ENCODE measurements around the gene SOST. TPM values are rescaled to one million over a fixed set of nuclear protein-coding genes. Genes with fewer than 3 reads are reported as not detected.

Gene SOST
- total RNA-seq, 3 donors from 2014 or later (not counting 1 experiment from before 2014, with no cell fraction given), result not detected

DNA sequence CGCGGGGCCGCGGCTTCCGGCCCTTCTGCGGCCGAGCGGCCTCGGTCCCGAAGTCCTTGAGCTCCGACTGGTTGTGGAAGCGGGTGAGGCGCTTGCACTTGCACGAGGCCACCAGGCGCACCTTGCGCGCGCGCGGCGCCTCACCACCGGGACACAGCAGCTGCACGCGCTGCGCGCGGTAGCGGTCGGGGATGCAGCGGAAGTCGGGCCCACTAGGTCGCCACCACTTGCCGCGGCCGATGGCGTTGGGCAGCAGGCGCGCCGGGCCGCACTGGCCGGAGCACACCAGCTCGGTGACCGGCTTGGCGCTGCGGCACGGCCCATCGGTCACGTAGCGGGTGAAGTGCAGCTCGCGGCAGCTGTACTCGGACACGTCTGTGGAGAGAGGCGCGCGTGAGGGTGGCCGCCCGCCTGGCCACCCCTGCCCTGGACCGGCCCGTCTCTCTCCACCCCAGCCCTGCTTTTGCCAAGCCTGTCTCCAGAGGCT, 3.2 kb downstream of the SOST start:
- H3K27me3 Mint-ChIP-seq (ENCODE audit: low read depth in 2 of 2), result peaks cover 42 to 53% of the 10 kb centered on the region in 2 donors
- H3K27ac Mint-ChIP-seq, result peak overlapping the region in 1 of 2 donors; percentile 9
- no peaks in the 10 kb centered on the region for H3K36me3 Mint-ChIP-seq
- Histone ChIP-seq H3K27me3 (ENCODE audit: control insufficient read depth, insufficient read depth, low read length) (peaks cover 39% of the 10 kb centered on the region), H3K4me1 (ENCODE audit: control insufficient read depth, insufficient read depth, low read length) (peaks cover 62% of the 10 kb centered on the region), H3K36me3 (ENCODE audit: control insufficient read depth, insufficient read depth, low read length) (no peaks in the 10 kb centered on the region), H3K4me3 (ENCODE audit: low read length) (no peak overlapping the region), H3K9me3 (ENCODE audit: control insufficient read depth, insufficient read depth, low read length) (no peaks in the 10 kb centered on the region), H3K27ac (ENCODE audit: low read length) (no peak overlapping the region)
- ATAC-seq, result peak in 2 of 3 donors; percentile 30 to 51
- intact Hi-C loops (cut with micrococcal nuclease), result no loop called here
- no peaks in the 10 kb centered on the region for H3K9me3 Mint-ChIP-seq
- peak in 1 of 2 donors; percentile 38 for DNase-seq
- no peak for TF ChIP-seq CTCF (IDR thresholded peaks at IDR 0.05)
- H3K4me3 Mint-ChIP-seq, result peak overlapping the region; percentile 62
- peaks cover 30 to 45% of the 10 kb centered on the region in 2 donors for H3K4me1 Mint-ChIP-seq
- WGBS (ENCODE audit: insufficient coverage), result 6% methylated on average over 60 of the region's 60 CpGs

DNA sequence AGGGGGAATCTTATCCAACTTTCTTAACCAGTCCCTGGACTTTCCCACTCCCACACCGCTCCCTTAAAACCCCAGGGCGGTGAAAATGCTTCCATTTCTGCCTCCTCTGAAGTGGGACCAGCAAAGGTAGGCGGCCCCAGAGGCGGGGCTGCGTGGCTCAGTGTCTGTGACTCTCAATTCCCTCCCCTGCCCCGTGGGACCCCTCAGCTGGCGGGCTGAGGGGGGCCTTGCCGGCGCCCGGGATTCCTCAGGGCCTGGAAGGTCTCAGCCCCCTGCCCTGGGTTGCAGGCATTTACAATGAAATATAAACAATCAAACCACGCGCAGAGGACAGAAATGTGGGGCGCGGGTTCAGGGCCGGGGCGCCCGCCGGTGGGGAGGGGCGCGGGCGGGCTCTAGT, 3.6 kb downstream of the SOST start:
- Histone ChIP-seq H3K27me3 (ENCODE audit: control insufficient read depth, insufficient read depth, low read length) (peaks cover 39% of the 10 kb centered on the region), H3K27ac (ENCODE audit: low read length) (no peak overlapping the region), H3K4me1 (ENCODE audit: control insufficient read depth, insufficient read depth, low read length) (peaks cover 57% of the 10 kb centered on the region), H3K36me3 (ENCODE audit: control insufficient read depth, insufficient read depth, low read length) (no peaks in the 10 kb centered on the region), H3K4me3 (ENCODE audit: low read length) (no peak overlapping the region), H3K9me3 (ENCODE audit: control insufficient read depth, insufficient read depth, low read length) (no peaks in the 10 kb centered on the region)
- DNase-seq (no peak), ATAC-seq (no peak)
- WGBS (ENCODE audit: insufficient coverage), result 30% methylated on average over 21 of the region's 21 CpGs
- Mint-ChIP-seq H3K36me3 (no peaks in the 10 kb centered on the region), H3K27me3 (ENCODE audit: low read depth in 2 of 2) (peaks cover 38 to 58% of the 10 kb centered on the region in 2 donors), H3K27ac (no peak overlapping the region), H3K4me3 (peak overlapping the region; percentile 17), H3K4me1 (peaks cover 30 to 41% of the 10 kb centered on the region in 2 donors), H3K9me3 (no peaks in the 10 kb centered on the region)
- no peak for TF ChIP-seq CTCF (IDR thresholded peaks at IDR 0.05)
- intact Hi-C loops (cut with micrococcal nuclease), result no loop called here

DNA sequence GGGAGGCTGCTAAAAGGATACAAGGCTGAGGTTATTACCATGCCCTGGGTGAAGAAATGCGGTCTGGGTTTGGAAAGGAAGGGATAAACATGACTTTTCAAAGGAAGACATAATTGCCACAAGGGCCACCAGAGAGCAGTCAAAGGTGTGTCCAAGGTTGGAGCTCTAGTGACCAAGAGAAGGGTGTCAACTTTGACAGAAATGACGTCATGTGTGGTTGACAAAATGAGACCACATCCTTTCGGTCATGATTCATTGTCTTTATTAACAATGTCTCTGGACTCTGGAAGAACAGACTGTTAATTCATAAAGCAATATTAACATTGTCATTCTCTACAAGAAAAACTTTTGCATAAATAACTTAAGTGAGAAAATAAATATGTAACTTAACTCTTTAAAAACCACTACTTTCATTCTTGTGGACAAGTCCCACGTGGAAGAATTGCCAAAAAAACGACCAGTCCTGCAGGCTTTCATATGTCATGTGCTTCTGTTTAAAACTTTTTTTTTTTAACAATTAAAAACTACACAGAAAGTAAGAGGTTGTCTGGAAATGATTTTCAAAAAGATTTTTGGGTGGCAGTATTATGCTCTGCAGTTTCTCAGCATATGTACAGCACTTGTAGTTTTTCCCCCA, 5.0 kb downstream of the SOST start:
- no peaks in the 10 kb centered on the region for H3K9me3 ChIP-seq (ENCODE audit: control insufficient read depth, insufficient read depth, low read length)
- peaks cover 36% of the 10 kb centered on the region for H3K27me3 ChIP-seq (ENCODE audit: control insufficient read depth, insufficient read depth, low read length)
- Mint-ChIP-seq H3K4me3 (peak overlapping the region; percentile 45), H3K27ac (peak overlapping the region; percentile 9 to 82), H3K27me3 (ENCODE audit: low read depth in 2 of 2) (peaks cover 37 to 56% of the 10 kb centered on the region in 2 donors), H3K9me3 (no peaks in the 10 kb centered on the region), H3K4me1 (peaks cover 30 to 41% of the 10 kb centered on the region in 2 donors), H3K36me3 (no peaks in the 10 kb centered on the region)
- intact Hi-C loops (cut with micrococcal nuclease), result loop anchor here (1.0 kb wide), 1 partner anchor 52 kb away; no protein-coding TSS in a partner anchor
- DNase-seq, result peak in 1 of 2 donors; percentile 51
- 31% methylated on average over 3 of the region's 5 CpGs for WGBS (ENCODE audit: insufficient coverage)
- no peak for TF ChIP-seq CTCF (IDR thresholded peaks at IDR 0.05)
- H3K4me1 ChIP-seq (ENCODE audit: control insufficient read depth, insufficient read depth, low read length), result peaks cover 57% of the 10 kb centered on the region
- H3K4me3 ChIP-seq (ENCODE audit: low read length), result no peak overlapping the region
- no peaks in the 10 kb centered on the region for H3K36me3 ChIP-seq (ENCODE audit: control insufficient read depth, insufficient read depth, low read length)
- H3K27ac ChIP-seq (ENCODE audit: low read length), result no peak overlapping the region
- peak; percentile 66 to 85 (median 85) for ATAC-seq

Data from natural killer cell (primary cell).